SK-N-MC (cell line): ENCODE measurements around the gene GAS5.

Experiments
- EZH2 ChIP-seq: fragments of 200-600 bp; sonication (generic); IDR thresholded peaks from one replicate; pipeline ENCODE4 v1.6.1; 2017; ENCODE audit warnings: antibody characterized with exemption
- FOXP2 ChIP-seq: optimal IDR thresholded peaks from 2 replicates; pipeline ENCODE3; 2011; ENCODE audit warnings: mild to moderate bottlenecking, moderate library complexity; ENCODE audit not compliant: insufficient read depth; ENCODE audit errors: extremely low read length, control extremely low read depth
- POLR2AphosphoS5 ChIP-seq: IDR thresholded peaks from 2 replicates; pipeline ENCODE4 v1.6.1; 2012; ENCODE audit warnings: mild to moderate bottlenecking, low read depth, low read length, borderline replicate concordance

GRCh38 chr1:173915596-173915995 lies 47.8 kb upstream of the GAS5 start:
- TF ChIP-seq FOXP2 (no peak), POLR2AphosphoS5 (no peak), EZH2 (no peak)
